Stomach (tissue), 9 donors: ENCODE measurements around the gene WDR5. TPM values are rescaled to one million over a fixed set of nuclear protein-coding genes. Genes with fewer than 3 reads are reported as not detected.

Experiments used
- DNase-seq, 2 donors: peaks; one replicate each; pipeline versions ENCODE4 v3.0.0 to v3.0.0-alpha.2; 2013 to 2019
- H3K27ac ChIP-seq, 5 donors: fragments of 200-600 bp in 4 of 5; sonication (generic) in 4 of 5; one replicate each; pipeline ENCODE4 v1.5.1; 2013 to 2019; ENCODE audit warnings: mild to moderate bottlenecking in 1 of 5, moderate library complexity in 1 of 5
- H3K27me3 ChIP-seq, 3 donors: fragments of 200-600 bp; sonication (generic); one replicate each; pipeline ENCODE4 v1.5.1; 2017 to 2019; ENCODE audit warnings: mixed run types in 1 of 3
- H3K36me3 ChIP-seq, 4 donors: fragments of 200-600 bp; sonication (generic); 1 replicate in 3 of 4; 2 replicates in 1 of 4; pipeline ENCODE4 v1.5.1; 2016 to 2019
- H3K4me1 ChIP-seq, 4 donors: fragments of 200-600 bp; sonication (generic); one replicate each; pipeline ENCODE4 v1.5.1; 2016 to 2019
- H3K4me3 ChIP-seq, 4 donors: fragments of 200-600 bp; sonication (generic) in 3 of 4; one replicate each; pipeline ENCODE4 v1.5.1; 2016 to 2019; ENCODE audit warnings: mild to moderate bottlenecking in 1 of 4
- H3K9me3 ChIP-seq, 4 donors: fragments of 200-600 bp; sonication (generic); one replicate each; pipeline ENCODE4 v1.5.1; 2016 to 2019
- EP300 ChIP-seq: sonication (generic); formaldehyde crosslinking; IDR thresholded peaks from one replicate; pipeline ENCODE4 v1.6.1; 2017; ENCODE audit warnings: antibody characterized with exemption
- POLR2A ChIP-seq, 4 donors: fragments of 450-650 bp; IDR thresholded peaks; one replicate each; pipeline ENCODE4 v1.6.1; 2016; ENCODE audit warnings: antibody characterized with exemption in 4 of 4, control low read depth in 2 of 4, mild to moderate bottlenecking in 1 of 4, moderate library complexity in 1 of 4
- POLR2AphosphoS5 ChIP-seq, 3 donors: sonication (generic); formaldehyde crosslinking; IDR thresholded peaks; one replicate each; pipeline ENCODE4 v1.6.1; 2016; ENCODE audit warnings: antibody characterized with exemption in 3 of 3
- WGBS, 5 donors: extraction: QIAGEN DNeasy Blood & Tissue Kit in 3 of 5; methylation state at CpG; one replicate each; pipeline versions ENCODE4 v1.1.5 to v1.1.7; 2013 to 2018; 5-methylcytosine and 5-hydroxymethylcytosine counted together
- intact Hi-C: fragments of 100-400 bp; cut with DNase I; formaldehyde crosslinking; loops from one replicate; pipeline ENCODE4 v1.15.1; 2023; ENCODE audit warnings: low total_unique reads
- polyA plus RNA-seq, 3 donors: library from polyadenylated mRNA; stranded (reverse); fragments of 200-250 nt; gene quantifications; one replicate each; pipeline ENCODE4 v1.2.3, GENCODE V29; 2013
- total RNA-seq, 5 donors: library from RNA; depleted of rRNA; stranded (reverse); fragments of >200 nt; gene quantifications; one replicate each; pipeline versions ENCODE4 v1.1.0 to v1.2.3, GENCODE V29; 2014 to 2016
- TF ChIP-seq, protein P1 (sequence below), 7 experiments: fragments of 450-650 bp in 4 of 7; fragments of 200-600 bp in 3 of 7; sonication (generic) in 3 of 7; IDR thresholded peaks; one replicate each; pipeline ENCODE4 v1.5.1; 2016 to 2019; ENCODE audit warnings: antibody characterized with exemption in 7 of 7, control low read depth in 2 of 7, mild to moderate bottlenecking in 1 of 7
- donor health status: healthy with polysubstance abuse.
- donor health status: Bipolar disorder and iron deficiency.
- donor health status: healthy.

The WDR5 gene
- total and polyA plus RNA-seq, 8 donors, result 2.3 to 22.3 (median 14.1) TPM

DNA sequence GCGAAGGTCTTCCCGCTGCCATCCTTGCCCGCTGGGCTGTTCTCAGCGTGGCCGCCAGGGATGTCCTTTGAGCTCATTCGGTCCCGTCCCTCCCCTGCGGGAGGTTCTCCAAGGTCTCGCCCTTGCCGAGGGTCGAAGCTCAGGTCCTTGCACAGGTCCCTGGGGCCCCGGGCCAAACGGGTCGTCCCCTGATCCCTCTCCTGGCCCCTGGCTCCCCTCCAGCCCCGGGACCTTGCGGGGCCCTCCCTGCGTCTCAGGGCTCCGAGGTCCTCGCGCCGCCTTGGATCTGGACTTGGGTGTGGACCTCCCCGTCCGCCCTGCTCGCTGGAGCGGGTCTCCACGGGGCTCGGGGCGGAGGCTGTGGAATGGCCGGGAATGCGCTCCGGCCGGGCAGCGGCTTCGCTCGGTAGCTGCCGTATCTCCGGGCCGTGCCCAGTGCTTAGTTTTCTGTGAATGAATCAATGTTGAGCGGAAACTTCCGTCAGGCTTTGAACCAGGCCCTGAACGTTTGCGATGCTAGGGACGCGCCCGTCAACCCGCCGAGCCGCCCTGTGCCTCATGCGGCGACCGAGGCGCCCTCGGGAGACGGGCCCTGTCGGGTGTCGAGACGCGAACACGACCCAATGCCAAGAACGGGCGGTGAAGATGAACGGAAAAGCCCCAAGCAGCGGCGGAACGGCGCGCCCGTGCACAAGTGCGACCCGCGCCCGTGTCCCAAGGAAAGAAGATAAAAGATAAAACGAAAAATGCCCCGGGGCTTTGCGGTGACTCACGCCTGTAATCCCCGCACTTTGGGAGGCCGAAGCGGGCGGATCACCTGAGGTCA is 27.7 kb downstream of the WDR5 start:
- peak; percentile 59 to 85 for DNase-seq
- H3K27ac ChIP-seq, result peak overlapping the region in 1 of 5 donors; percentile 83
- H3K9me3 ChIP-seq, result peaks cover 0 to 1% (median 0%) of the 10 kb centered on the region in 4 donors
- 1 to 2% (median 1%) methylated on average over 25 to 80 of the region's 80 CpGs for WGBS, 5 donors
- H3K4me3 ChIP-seq, result no peak overlapping the region
- TF ChIP-seq, protein P1, sequence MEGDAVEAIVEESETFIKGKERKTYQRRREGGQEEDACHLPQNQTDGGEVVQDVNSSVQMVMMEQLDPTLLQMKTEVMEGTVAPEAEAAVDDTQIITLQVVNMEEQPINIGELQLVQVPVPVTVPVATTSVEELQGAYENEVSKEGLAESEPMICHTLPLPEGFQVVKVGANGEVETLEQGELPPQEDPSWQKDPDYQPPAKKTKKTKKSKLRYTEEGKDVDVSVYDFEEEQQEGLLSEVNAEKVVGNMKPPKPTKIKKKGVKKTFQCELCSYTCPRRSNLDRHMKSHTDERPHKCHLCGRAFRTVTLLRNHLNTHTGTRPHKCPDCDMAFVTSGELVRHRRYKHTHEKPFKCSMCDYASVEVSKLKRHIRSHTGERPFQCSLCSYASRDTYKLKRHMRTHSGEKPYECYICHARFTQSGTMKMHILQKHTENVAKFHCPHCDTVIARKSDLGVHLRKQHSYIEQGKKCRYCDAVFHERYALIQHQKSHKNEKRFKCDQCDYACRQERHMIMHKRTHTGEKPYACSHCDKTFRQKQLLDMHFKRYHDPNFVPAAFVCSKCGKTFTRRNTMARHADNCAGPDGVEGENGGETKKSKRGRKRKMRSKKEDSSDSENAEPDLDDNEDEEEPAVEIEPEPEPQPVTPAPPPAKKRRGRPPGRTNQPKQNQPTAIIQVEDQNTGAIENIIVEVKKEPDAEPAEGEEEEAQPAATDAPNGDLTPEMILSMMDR (IDR thresholded peaks at IDR 0.05), result peak in 5 of 7 experiments; percentile 25 to 59 (median 43)
- TF ChIP-seq EP300 (no peak), POLR2AphosphoS5 (IDR thresholded peaks at IDR 0.05) (peak in 1 of 3 donors; percentile 21), POLR2A (IDR thresholded peaks at IDR 0.05) (no peak)
- intact Hi-C loops, result no loop called here
- peaks cover 6 to 17% (median 16%) of the 10 kb centered on the region in 4 donors for H3K36me3 ChIP-seq
- H3K4me1 ChIP-seq, result peaks cover 0 to 15% (median 13%) of the 10 kb centered on the region in 4 donors
- H3K27me3 ChIP-seq, result no peaks in the 10 kb centered on the region

DNA sequence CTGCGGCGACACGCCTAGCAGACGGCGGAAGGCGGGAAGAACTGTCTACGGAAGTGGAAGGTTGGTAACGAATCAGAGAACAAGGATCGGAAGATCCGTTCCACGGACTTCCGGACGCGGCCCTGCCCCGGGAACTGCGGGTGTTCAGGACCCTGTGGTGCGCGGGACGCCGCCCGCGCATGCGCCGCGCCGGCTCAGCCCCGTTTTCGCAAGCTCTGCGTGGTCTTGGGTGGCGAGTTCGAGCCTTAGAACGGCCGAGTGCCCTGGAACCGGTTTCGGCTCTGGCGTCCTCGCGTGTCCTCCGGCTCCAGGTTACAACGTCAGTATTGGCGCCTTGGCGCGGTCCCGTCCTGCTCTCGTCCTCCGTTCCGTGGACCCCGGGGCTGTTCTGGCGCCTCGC is 29.0 kb downstream of the WDR5 start:
- no peak for TF ChIP-seq POLR2AphosphoS5 (IDR thresholded peaks at IDR 0.05)
- TF ChIP-seq EP300, result no peak
- TF ChIP-seq, protein P1 (IDR thresholded peaks at IDR 0.05), result no peak
- TF ChIP-seq POLR2A (IDR thresholded peaks at IDR 0.05), result no peak

GRCh38 chr9:134165357-134166315 is 29.8 kb downstream of the WDR5 start:
- Histone ChIP-seq H3K27ac (no peak overlapping the region), H3K27me3 (no peaks in the 10 kb centered on the region), H3K36me3 (no peaks in the 10 kb centered on the region), H3K4me1 (peaks cover 0 to 15% (median 13%) of the 10 kb centered on the region in 4 donors), H3K9me3 (peaks cover 0 to 4% (median 0%) of the 10 kb centered on the region in 4 donors), H3K4me3 (no peak overlapping the region)
- intact Hi-C loops, result no loop called here
- 32 to 51% (median 44%) methylated on average over 22 to 29 of the region's 29 CpGs for WGBS, 5 donors
- no peak for TF ChIP-seq EP300
- peak in 1 of 2 donors; percentile 73 for DNase-seq

More for the DNA sequence above, 29.0 kb downstream of the WDR5 start:
- 0 to 1% (median 0%) methylated on average over 40 to 50 of the region's 50 CpGs for WGBS, 5 donors
- Histone ChIP-seq H3K9me3 (peaks cover 0 to 4% (median 0%) of the 10 kb centered on the region in 4 donors), H3K4me3 (no peak overlapping the region), H3K36me3 (peaks cover 0 to 4% (median 3%) of the 10 kb centered on the region in 4 donors), H3K4me1 (peaks cover 0 to 15% (median 13%) of the 10 kb centered on the region in 4 donors), H3K27ac (no peak overlapping the region), H3K27me3 (no peaks in the 10 kb centered on the region)
- DNase-seq, result no peak
- intact Hi-C loops, result no loop called here

- Histone ChIP-seq H3K36me3 (no peaks in the 10 kb centered on the region), H3K4me3 (no peak overlapping the region), H3K9me3 (peaks cover 0 to 4% (median 0%) of the 10 kb centered on the region in 4 donors), H3K4me1 (peaks cover 0 to 15% (median 13%) of the 10 kb centered on the region in 4 donors), H3K27ac (no peak overlapping the region), H3K27me3 (no peaks in the 10 kb centered on the region)
- DNase-seq, result no peak
- intact Hi-C loops, result no loop called here
- TF ChIP-seq EP300, result no peak
- TF ChIP-seq, protein P1 (IDR thresholded peaks at IDR 0.05), result no peak
- 93 to 97% (median 97%) methylated on average over 6 to 13 of the region's 13 CpGs for WGBS, 5 donors
Measured at GRCh38 chr9:134166374-134166773, 30.5 kb downstream of the WDR5 start.
